KMS-11 (cell line): ENCODE measurements around the gene KANK3.
"Not testable (repeated sequence)": the region's sequence is repeated elsewhere in the genome, so short reads cannot be mapped to it uniquely, and the experiment has no call there.

ENCODE experiments used
- H2AFZ ChIP-seq: fragments of 200-600 bp; sonication (generic); 2 replicates; pipeline ENCODE4 v1.6.1; 2016; ENCODE audit warnings: antibody characterized with exemption, mixed run types, low read depth
- H3K27ac ChIP-seq: fragments of 200-600 bp; sonication (generic); 2 replicates; pipeline ENCODE4 v1.6.1; 2016; ENCODE audit warnings: mild to moderate bottlenecking, mixed run types
- H3K27me3 ChIP-seq: fragments of 200-600 bp; sonication (generic); 2 replicates; pipeline ENCODE4 v1.6.1; 2017; ENCODE audit warnings: mild to moderate bottlenecking, low read depth, mixed run types, moderate library complexity; ENCODE audit not compliant: insufficient read depth
- H3K36me3 ChIP-seq: fragments of 200-600 bp; sonication (generic); 2 replicates; pipeline ENCODE4 v1.6.1; 2017; ENCODE audit warnings: mild to moderate bottlenecking, mixed run types; ENCODE audit not compliant: insufficient read depth
- H3K4me1 ChIP-seq: fragments of 200-600 bp; sonication (generic); 2 replicates; pipeline ENCODE4 v1.6.1; 2016; ENCODE audit warnings: mild to moderate bottlenecking, low read depth, mixed run types; ENCODE audit not compliant: poor library complexity, severe bottlenecking
- H3K4me2 ChIP-seq: fragments of 200-600 bp; sonication (generic); 2 replicates; pipeline ENCODE4 v1.7.0; 2016; ENCODE audit warnings: mild to moderate bottlenecking, mixed run types
- H3K4me3 ChIP-seq: fragments of 200-600 bp; sonication (generic); IDR thresholded peaks from 2 replicates; pipeline ENCODE4 v1.6.1; 2017; ENCODE audit warnings: low read depth, low read length, mixed read lengths; ENCODE audit not compliant: insufficient read depth
- H3K79me2 ChIP-seq: fragments of 200-600 bp; sonication (generic); 2 replicates; pipeline ENCODE4 v1.6.1; 2016; ENCODE audit warnings: low read depth, mixed run types; ENCODE audit not compliant: insufficient read depth
- H3K9ac ChIP-seq: fragments of 200-600 bp; sonication (generic); 2 replicates; pipeline ENCODE4 v1.6.1; 2016; ENCODE audit warnings: mild to moderate bottlenecking, mixed run types
- H4K20me1 ChIP-seq: fragments of 200-600 bp; sonication (generic); 2 replicates; pipeline ENCODE4 v1.6.1; 2016; ENCODE audit warnings: mild to moderate bottlenecking, mixed run types; ENCODE audit not compliant: insufficient read depth
- TF ChIP-seq, protein P1 (sequence below): fragments of 200-600 bp; sonication (generic); conservative IDR thresholded peaks from 2 replicates; pipeline ENCODE4 v1.6.1; 2017; ENCODE audit warnings: low read depth, mild to moderate bottlenecking, antibody characterized with exemption, low read length, moderate library complexity, mixed read lengths

Gene KANK3

DNA sequence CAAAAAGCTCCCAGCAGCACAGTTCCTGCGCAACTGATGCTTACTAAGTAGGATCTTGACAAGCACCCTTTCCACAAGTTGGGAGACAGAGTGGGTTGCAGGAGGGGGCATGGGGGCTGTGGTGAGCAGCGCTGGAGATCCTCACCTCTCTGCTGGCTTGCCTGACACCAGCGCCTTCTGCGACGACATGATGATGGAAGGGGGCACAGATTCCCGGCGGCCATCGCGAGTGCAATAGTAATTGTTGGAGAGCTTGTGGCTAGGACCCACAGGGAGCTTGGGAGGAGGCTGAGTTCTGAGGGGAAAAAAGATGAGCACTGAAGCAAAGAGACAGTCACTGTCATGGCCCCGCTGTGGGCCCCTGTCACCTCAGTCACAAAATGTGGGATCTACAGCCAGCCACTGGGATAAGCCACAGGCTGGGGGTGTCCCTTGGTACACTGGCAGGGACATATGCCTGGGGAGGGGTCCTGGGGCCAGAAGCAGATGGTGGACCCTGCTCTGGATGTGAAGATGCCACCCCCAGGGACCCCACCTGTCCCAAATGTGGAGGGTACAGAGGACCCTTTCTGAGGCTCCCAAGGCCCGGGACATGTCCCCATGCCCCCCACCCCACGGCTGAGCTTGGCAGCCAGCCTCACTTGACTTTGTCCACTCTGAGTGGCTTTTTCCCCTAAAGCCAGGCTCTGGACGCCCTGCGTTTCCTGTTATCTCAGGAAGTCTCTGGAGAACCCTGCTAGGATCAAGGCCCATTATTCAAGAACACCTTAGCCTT lies 26.5 kb downstream of the KANK3 start:
- Histone ChIP-seq H3K79me2 (peaks cover 26% of the 10 kb centered on the region), H3K36me3 (no peaks in the 10 kb centered on the region), H3K27me3 (no peaks in the 10 kb centered on the region), H3K4me1 (peaks cover 8% of the 10 kb centered on the region), H3K27ac (no peak overlapping the region), H3K4me3 (no peak overlapping the region), H3K4me2 (no peak overlapping the region), H2AFZ (no peak overlapping the region), H4K20me1 (no peaks in the 10 kb centered on the region), H3K9ac (no peak overlapping the region)
- TF ChIP-seq, protein P1, sequence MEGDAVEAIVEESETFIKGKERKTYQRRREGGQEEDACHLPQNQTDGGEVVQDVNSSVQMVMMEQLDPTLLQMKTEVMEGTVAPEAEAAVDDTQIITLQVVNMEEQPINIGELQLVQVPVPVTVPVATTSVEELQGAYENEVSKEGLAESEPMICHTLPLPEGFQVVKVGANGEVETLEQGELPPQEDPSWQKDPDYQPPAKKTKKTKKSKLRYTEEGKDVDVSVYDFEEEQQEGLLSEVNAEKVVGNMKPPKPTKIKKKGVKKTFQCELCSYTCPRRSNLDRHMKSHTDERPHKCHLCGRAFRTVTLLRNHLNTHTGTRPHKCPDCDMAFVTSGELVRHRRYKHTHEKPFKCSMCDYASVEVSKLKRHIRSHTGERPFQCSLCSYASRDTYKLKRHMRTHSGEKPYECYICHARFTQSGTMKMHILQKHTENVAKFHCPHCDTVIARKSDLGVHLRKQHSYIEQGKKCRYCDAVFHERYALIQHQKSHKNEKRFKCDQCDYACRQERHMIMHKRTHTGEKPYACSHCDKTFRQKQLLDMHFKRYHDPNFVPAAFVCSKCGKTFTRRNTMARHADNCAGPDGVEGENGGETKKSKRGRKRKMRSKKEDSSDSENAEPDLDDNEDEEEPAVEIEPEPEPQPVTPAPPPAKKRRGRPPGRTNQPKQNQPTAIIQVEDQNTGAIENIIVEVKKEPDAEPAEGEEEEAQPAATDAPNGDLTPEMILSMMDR, result no peak

DNA sequence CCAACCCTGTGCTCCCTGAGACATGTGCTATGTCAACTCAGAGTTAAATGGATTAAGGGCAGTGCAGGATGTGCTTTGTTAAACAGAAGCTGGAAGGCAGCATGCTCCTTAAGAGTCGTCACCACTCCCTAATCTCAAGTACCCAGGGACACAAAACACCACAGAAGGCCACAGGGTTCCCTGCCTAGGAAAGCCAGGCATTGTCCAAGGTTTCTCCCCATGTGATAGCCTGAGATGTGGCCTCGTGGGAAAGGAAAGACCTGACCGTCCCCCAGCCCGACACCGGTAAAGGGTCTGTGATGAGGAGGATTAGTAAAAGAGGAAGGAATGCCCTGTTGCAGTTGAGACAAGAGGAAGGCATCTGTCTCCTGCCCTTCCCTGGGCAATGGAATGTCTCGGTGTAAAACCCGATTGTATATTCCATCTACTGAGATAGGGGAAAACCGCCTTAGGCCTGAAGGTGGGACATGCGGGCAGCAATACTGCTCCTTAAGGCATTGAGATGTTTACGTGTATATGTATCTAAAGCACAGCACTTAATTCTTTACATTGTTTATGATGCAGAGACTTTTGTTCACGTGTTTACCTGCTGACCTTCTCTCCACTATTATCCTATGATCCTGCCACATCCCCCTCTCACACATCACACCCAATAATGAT lies 28.0 kb downstream of the KANK3 start:
- not testable (repeated sequence) for H2AFZ ChIP-seq, H3K4me2 ChIP-seq, H3K27ac ChIP-seq, H3K27me3 ChIP-seq, H3K36me3 ChIP-seq, H3K9ac ChIP-seq, H3K4me3 ChIP-seq, H4K20me1 ChIP-seq, H3K4me1 ChIP-seq
- H3K79me2 ChIP-seq, result peaks cover 15% of the 10 kb centered on the region

DNA sequence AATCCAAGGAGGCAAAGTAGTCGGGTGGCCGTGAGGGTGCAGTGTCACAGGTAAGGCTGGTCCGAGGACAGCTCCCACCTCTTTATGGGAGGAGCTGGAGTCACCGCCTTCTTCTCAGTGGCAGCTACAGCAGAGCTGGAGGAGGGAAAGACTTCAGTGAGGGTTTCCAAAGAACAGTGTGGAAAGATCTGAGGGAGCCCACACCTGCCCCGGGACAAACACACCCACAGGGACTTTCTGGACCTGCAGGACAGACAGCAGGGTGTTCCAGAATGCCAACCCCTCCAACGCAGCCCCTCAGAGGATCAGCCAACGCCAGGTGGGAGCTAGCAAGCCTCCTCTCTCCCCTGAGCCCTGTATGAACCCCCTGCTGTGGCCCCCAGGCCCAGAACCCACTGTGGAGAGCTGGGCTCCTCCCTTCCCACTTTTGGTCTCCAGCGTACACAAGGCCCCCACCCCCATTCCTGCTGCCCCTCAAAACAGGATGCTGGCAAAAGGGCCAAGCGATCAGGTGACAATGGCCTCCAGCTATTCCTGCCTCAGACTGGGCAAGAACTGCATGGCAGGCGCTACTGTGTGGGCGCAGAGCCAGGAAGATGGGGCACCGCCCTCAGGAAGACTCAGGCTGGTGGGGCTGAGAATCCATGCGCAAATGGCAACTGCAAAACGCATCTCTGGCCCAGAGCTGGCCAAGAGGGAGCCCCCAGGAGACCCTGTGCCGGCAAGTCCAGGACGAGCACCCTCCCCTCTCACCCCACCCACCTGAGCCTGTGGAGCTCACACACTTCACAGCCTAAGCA lies 31.4 kb downstream of the KANK3 start:
- H3K4me2 ChIP-seq, result no peak overlapping the region
- H3K27me3 ChIP-seq, result no peaks in the 10 kb centered on the region
- no peak overlapping the region for H2AFZ ChIP-seq
- H3K4me1 ChIP-seq, result peaks cover 1% of the 10 kb centered on the region
- no peak overlapping the region for H3K9ac ChIP-seq
- no peak overlapping the region for H3K27ac ChIP-seq
- H3K79me2 ChIP-seq, result peaks cover 15% of the 10 kb centered on the region
- no peaks in the 10 kb centered on the region for H3K36me3 ChIP-seq
- no peaks in the 10 kb centered on the region for H4K20me1 ChIP-seq
- TF ChIP-seq, protein P1, result no peak
- no peak overlapping the region for H3K4me3 ChIP-seq

DNA sequence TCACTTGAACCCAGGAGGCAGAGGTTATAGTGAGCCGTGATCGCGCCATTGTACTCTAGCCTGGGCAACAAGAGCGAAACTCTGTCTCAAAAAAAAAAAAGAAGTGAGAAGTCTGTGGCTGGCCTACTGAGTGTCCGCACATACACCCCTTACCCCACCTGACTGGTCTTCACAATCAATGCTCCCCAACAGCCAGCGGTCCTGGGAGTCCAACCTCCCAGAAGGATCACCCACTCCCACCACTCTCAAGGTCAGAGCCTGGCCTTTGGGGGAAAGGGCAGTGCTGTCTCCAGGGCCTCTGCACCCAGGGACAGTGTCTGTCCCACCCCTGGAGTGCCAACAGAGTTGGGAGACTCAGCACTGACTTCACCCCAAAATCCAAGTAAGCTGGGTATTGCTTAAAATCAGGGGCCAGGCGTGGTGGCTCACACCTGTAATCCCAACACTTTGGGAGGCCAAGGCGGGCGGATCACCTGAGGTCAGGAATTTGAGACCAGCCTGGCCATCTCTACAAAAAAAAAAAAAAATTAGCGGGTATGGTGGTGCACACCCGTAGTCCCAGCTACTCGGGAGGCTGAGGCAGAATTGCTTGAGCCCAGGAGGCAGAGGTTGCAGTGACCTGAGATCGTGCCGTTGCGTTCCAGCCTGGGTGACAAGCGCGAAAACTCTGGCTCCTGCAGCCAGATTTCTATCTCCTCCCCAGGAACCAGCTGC lies 32.6 kb downstream of the KANK3 start:
- Histone ChIP-seq H3K4me2 (no peak overlapping the region), H3K4me1 (peaks cover 11% of the 10 kb centered on the region), H3K27ac (no peak overlapping the region), H3K27me3 (no peaks in the 10 kb centered on the region), H3K36me3 (no peaks in the 10 kb centered on the region), H3K9ac (no peak overlapping the region), H3K79me2 (peaks cover 27% of the 10 kb centered on the region), H3K4me3 (no peak overlapping the region), H4K20me1 (no peaks in the 10 kb centered on the region), H2AFZ (no peak overlapping the region)
- TF ChIP-seq, protein P1, result no peak
